HG02610 (cell line): Measurements from ENCODE around the gene POLR3H.
"Not testable (repeated sequence)": the region's sequence is repeated elsewhere in the genome, so short reads cannot be mapped to it uniquely, and the experiment has no call there.

Experiments
- ATAC-seq: cut with Tn5 transposase; IDR thresholded peaks from one replicate; pipeline ENCODE4 v1.9.1; 2021; ENCODE audit warnings: mild to moderate bottlenecking, moderate library complexity; ENCODE audit not compliant: unreplicated experiment

Gene POLR3H, protein sequence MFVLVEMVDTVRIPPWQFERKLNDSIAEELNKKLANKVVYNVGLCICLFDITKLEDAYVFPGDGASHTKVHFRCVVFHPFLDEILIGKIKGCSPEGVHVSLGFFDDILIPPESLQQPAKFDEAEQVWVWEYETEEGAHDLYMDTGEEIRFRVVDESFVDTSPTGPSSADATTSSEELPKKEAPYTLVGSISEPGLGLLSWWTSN

DNA sequence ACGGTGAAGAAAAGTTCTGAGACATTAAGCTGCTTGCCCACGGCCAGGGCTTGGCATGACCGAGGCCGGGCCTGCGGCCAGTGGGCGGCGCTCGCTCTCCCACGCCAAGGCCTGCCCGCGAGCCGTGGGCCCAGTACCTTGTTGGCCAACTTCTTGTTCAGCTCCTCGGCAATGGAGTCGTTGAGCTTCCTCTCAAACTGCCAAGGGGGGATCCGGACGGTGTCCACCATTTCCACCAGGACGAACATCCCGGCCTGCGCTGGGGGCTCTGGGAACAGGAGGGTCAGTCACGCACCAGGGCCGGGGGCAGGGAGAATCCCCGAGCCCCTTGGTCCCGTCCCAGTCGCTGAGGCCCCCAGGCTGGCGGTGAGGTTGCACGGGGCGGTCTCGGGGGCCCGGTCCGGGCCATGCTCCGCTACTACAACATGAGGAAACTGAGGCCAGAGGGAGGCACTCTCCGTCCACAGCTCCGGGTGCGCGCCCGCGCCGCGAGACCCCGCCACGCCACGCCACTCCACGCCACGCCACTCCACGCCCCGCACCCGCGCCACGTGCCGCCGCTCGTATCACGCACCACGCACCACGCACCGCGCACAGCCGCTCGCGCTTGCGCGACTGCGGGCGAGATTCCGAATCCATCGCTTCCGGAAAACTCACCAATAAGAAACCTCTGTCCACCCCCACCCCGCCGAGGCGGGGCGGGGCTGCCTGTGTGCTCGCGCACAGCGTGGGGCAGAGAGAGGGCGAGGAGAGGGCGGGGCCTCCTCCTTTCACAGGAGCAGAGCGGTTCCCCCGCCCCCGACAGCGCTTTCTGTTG lies at the start of gene POLR3H:
TSS of gene POLR3H (minus strand) at position 617 of the 817 bp plus-strand sequence. CDS start at position 248, 369 bp downstream.
- peak; percentile 93 for ATAC-seq

DNA sequence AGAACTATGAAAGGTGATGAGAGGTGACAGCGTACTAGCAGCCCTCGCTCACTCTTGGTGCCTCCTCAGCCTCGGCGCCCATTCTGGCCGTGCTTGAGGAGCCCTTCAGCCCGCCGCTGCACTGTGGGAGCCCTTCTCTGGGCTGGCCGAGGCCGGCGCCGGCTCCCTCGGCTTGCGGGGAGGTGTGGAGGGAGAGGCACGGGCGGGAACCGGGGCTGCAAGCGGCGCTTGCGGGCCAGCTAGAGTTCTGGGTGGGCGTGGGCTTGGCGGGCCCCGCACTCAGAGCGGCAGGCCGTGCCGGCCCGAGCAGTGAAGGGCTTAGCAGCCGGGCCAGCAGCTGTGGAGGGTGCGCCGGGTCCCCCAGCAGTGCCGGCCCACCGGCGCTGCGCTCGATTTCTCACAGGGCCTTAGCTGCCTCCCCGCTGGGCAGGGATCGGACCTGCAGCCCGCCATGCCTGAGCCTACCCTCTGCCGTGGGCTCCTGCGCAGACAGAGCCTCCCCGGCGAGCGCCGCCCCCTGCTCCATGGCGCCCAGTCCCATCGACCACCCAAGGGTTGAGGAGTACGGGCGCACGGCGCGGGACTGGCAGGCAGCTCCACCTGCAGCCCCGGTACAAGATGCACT lies 49.2 kb upstream of the POLR3H start:
- ATAC-seq = not testable (repeated sequence)

DNA sequence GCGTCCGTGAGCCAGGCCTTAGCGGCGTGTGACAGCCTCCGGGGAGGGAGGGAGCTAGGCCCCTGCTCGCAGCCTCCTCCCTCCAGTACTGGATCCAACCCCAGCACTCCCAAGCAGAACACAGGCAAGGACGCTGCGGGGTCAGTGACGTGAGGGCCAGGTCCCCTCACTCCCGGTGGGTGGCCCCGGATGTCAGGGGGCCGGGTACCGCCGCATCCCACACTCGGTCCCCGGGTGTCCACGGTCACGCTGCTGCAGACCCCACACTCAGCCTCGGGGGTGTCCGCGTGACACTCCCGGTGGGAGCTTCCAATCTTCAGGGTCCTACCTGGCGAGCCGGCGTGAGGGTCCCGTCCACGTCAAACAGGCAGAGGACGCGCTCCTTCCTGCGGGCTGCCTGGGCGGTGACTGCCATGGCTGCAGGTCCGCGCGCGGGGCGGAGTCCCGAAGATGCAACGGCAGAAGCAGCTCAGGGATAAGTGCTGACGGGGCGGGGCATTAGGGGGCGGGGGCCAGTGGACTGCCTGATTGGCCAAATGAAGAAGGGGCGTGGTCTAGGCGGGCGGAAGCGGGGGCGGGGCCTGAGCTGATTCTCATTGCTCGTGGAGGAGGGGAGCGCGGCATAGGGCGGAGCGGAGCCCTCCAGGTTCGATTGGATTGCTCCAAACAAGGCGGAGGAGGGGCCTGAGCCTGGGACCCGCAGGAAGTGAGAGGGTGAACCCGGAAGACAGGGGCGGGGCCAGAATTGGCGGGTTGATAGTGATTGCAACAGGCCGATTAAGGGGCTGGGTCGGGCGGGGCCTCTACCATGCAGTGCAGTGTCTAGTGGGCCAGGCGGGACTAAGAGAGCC lies 45.3 kb upstream of the POLR3H start, which contains the start of gene PMM1:
TSS of gene PMM1 (minus strand) at position 450 of the 851 bp plus-strand sequence. CDS start at position 415, 35 bp downstream.
- ATAC-seq = peak; percentile 93

DNA sequence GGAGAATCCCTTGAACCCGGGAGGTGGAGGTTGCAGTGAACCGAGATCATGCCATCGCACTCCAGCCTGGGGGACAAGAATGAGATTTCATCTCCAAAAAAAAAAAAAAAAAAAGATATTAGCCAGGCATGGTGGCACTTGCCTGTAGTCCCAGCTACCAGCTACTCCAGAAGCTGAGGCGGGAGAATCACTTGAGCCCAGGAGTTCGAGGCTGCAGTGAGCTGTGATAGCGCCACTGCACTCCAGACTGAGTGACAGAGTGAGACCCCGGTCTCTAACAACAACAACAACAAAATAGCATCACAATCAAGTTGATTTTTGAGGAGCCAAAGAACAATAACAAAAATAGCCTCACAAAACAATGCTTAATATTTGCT lies 43.1 kb upstream of the POLR3H start:
- no peak for ATAC-seq

DNA sequence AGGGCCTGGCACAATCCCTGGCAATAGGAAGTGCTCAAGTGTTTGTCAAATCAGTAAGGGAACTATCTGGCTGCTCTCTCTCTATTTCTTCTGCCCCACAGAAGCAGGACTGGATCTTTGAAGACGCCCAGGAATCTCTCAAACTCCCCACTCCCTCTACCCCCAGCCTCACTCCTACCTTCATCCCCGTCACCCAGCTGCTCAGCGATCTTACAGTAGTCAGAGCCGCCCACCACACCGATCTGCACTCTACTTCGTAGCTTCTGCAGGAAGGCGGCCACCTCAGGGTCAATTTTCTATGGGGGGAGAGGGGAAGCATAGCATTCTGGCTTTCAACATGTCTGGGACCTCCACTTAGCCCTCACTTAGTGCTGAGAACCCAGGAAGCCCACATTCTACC lies 41.6 kb upstream of the POLR3H start:
- no peak for ATAC-seq

DNA sequence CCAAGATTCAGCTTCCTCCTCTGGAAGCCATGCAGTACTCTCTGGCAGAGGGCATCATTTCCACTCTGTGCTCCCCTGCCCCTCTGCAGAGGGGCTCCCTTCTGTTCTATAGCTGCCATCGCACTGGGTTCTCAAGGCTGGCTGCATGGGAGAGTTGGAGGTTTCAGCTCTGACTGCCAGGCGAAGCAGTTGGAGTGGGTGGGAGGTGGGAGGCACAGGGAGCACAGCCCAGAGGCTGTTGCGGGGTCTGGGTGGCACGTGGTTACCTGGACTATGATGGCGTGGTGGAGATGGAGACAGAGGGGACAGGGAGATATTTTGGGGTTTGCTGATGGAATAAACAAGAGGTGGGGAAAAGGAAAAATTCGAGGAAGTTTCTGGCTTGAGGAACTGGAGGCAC lies 40.6 kb upstream of the POLR3H start:
- ATAC-seq = no peak

DNA sequence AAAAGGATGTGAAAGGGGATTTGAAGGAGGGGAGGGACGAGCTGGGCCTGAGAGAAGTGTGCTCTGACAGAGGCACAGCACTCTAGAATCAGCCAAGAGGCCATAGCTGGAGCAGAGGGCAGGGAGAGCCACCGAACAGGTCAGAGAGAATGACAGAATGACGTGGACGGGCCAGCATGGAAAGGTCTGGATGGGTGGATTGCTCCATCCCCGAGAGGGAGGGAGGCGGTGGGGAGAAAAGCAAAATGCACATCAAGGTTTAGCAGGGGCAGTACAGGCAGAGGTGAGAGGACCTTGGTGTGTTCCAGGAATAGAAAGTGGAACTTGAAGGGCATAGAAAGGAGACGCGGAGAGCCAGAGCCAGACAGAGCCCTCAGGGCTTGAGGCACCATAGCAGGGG lies 38.4 kb upstream of the POLR3H start:
- ATAC-seq = no peak

DNA sequence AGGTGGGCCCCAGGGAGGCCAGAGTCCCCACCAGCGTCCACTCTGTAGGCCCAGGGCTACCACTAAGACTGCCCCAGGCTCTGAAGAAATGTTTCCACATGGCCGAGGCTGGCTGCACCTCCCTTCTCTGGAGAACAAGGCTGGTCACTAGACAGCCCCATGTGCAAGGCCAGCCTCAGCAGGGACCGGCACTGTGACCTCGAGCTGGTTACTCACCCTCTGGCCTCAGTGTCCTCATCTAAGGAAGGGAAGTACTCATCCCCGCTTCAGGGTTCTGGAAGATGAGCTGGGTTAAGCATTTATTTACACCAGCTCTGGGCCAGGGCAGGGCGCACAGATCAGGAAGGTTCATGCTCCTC lies 35.7 kb upstream of the POLR3H start:
- ATAC-seq = no peak

DNA sequence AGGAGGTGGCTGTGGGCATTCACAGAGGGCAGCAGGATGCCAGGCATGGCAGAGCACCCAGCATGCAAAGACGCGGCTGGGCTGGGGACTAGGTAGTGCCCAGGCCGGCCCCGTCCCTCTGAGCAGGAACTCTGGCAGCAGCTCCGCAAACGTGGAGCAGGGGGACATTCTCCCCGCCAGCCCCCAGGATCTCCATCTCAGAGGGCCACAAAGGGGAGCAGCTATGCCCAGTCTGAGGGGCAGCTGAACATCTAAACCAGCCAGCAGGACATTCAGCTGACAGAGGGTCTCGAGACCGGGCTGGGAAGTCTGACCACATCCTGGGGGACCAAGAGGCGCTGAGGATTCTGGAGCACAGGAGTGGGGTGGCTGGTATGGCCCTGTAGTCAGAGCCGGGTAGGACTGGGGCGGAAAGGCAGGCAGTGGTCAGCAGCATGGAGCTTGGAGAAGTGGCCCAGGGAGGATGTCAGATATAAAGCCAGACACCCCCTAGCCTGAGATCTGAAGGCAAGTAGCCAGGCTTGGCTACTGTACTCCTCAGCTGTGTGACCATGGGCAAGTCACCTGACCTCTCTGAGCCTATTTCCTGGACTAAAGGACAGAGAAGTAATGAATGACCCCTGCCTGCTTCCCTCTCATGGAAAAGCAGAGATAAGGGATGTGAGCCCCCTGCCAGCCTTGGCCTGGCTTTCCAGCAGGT lies 35.2 kb upstream of the POLR3H start:
- no peak for ATAC-seq

DNA sequence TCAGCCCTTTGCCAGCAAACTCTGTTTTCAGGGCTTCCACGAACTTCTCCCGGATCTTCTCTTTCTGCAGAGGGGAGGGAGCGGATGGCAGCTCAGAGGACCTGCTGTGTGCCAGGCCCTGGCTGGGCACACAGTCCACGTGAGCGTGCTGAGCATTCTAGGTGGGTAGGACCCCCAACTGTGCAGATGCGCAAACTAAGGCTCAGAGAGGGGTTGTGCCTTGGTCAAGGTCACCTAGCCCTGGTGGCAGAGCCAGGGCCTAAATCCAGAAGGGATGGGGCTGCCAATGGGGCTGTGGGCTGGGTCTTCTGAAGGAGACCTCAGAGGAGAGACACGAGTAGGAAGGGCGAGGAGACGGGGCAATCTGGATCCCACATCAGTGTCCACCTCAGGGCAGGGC lies 34.5 kb upstream of the POLR3H start:
- no peak for ATAC-seq

DNA sequence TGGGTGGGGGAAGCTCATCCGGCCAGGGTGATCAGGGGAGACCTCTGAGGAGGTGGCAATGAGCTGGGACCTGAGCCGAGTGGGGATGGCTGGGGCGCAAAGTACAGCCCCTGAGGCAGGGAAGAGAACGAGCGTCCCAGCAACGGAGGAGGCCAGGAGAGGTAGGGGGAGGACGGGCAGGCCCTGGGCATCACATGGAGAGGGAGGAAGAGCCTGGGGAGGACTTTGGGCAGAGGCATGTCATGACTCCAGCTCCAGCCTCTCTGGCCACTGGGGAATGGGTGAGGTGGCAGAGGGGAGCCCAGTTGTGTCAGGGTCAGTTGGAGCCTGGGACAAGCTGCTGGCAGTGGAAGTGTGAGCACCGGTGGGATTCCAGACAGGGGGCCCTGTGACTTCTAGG lies 33.8 kb upstream of the POLR3H start:
- ATAC-seq = no peak

DNA sequence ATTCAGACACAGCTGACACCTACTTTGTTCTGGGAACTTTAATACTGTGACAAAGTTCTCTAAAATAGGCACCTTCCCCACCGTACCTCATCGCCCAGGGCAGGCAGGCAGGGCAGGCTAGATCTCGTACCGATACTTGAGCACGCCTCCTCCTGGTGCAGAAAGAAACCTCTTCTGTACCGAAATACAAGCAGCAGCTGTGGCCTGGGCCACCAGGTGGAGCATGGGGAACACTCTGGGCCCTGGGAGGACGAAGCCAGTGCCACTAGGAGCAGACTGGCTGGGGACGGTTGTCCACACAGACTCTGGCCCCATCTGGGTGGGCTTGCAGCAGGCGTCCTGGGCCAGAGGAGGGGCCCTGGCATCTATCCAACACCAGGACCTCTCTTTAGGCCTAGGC lies 32.6 kb upstream of the POLR3H start:
- ATAC-seq = no peak

DNA sequence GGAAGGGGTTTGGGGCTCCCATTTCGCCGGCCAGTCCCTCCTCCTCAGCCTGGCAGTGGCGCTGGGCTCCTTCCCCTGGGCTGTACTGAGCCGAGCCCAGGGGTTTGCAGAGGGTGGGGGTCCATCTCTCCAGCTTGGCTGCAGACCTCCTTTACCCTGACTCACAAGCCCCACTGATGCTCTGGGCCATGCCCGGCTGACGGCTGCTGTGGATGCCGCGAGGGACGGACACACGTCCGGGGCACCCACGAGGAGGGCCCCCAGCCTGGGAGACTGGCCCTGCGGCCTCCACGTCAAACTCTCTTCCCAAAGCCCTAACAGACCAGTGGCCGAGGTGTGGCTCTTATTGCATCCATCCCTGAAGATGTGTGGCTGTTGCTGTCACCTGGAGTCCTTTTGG lies 31.3 kb upstream of the POLR3H start:
- ATAC-seq = no peak

DNA sequence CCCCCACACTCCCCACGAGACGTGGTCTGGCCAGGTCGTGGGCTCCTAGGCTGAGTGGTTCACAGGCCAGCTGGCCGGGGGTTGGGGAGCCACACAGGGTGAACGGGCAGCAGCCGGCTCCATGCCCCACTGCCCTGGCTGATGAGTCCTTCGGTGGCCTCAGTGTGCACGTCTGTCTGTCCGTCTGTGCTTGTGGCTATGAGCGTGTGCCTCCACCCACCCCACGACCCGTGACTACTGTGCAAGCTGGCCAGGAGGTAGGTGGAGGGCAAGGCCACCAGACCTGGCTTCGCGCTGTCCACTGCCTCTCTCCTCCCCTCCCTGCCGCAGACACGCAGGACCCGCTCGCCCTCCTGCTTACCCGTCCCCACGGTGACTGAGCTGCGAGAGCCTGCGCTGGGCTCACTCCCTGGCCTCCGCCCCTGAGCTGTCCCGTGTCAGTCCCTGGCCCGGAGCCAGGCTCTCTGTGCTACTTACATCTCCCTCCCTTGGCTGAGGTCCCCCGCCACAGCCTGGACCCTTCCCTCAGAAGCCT lies 30.6 kb upstream of the POLR3H start:
- no peak for ATAC-seq

DNA sequence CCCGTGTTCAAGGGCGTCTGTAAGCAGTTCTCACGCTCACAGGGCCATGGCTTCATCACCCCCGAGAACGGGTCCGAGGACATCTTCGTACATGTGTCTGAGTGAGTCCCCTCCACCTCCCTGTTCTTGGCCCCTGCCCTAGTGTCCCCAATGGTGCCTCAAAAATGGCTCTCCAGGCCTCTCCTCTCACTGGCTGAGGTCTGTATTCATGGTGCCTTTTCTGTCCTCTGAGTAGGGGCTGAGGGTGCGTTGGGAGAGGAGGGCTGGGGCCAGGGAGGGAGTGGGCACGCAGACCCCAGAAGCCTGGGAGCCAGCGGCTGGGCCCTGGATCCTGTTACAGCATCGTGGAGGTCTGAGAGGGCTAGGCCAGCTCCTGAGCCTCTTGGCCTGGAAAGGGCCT lies 29.4 kb upstream of the POLR3H start:
- no peak for ATAC-seq

DNA sequence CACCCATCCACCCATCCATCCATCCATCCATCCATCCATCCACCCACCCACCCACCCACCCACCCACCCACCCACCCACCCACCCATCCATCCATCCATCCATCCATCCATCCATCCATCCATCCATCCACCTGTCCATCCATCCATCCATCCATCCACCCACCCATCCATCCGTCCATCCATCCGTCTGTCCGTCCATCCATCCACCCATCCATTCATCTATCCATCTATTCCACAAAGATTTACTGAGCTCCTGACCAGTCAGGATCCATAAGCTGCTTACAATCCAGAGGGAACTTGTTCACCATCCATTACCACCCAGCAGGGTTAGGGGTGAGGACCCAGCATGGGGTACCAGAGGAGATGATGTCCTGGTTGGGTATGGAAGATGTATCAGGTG lies 28.0 kb upstream of the POLR3H start:
- not testable (repeated sequence) for ATAC-seq

DNA sequence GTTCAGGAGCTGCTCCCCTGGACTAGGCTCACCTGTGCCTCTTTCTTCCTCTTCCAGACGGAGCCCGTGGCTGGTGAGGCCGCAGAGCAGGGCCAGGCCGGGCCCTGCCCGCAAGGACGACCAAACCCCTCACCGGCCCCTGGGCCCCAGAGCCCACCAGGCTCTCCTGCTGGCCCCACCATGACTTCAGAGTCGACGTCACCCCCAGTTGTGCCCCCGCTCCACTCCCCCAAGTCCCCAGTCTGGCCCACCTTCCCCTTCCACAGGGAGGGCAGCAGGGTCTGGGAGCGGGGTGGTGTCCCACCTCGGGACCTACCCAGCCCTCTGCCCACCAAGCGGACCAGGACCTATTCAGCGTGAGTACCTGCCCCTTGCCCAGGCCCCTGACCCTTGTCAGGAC lies 27.5 kb upstream of the POLR3H start:
- no peak for ATAC-seq

DNA sequence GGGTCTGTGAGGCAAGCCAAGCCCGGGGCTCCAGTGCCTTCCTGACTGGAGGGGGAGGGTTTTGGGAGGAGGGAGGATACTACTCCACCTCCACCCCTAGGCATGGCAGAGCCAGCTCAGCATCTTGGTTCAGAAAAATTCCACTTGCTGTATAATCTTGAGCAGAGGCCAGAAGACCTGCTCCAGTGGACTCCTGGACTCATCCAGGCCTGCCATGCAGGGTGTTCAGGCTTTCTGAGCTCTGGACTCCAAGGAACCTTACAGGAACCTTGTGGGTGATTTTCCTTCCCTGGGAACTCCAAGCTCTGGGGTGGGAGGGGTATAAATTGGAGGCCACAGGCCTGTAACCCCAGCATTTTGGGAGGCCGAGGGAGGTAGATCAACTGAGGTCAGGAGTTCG lies 26.0 kb upstream of the POLR3H start:
- ATAC-seq = no peak

DNA sequence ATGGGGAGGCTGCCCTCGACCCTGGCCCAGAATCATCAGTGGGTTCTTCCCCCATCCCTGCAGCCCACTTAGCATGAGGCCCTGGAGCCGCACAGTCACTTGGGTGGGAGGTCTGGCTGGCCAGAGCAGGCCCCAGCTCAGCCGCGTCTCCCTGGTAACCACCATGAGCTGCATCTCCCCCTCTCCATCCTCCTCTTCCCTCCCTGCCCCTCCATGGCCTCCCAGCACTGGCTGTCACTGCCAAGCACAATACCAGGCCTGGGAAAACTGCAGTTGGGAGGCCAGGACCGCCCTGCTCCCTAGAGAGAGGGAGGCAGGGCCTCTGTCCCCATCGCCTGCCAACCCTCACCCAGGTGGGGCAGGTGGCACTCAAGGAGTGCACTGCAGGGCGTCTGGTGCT lies 24.5 kb upstream of the POLR3H start:
- no peak for ATAC-seq

DNA sequence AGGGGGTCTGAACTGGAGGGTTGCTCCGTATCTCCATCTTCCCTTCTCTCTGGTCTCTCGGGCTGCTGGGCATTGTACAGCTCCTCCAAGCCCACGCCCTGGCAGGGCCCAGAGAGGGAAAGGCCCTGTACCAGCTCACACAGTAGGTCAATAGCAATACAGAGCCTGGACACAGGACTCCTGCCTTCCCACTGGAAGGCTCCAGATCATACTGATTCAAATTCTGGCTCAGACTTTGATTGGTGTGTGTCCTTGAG lies 23.2 kb upstream of the POLR3H start:
- ATAC-seq = no peak
